Transverse colon (tissue), 4 donors: Measurements from ENCODE around the gene SHCBP1L. TPM values are rescaled to one million over a fixed set of nuclear protein-coding genes. Genes with fewer than 3 reads are reported as not detected.

Experiments
- DNase-seq: peaks from one replicate; pipeline ENCODE4 v3.0.0-alpha.2; 2019
- H3K27ac ChIP-seq, 4 donors: fragments of 200-600 bp; sonication (generic); 2 replicates each; pipeline ENCODE4 v1.5.1; 2016 to 2018; ENCODE audit warnings: inconsistent platforms in 4 of 4
- H3K27me3 ChIP-seq: fragments of 200-600 bp; sonication (generic); 2 replicates; pipeline ENCODE4 v1.5.1; 2017; ENCODE audit warnings: inconsistent platforms
- H3K36me3 ChIP-seq, 4 donors: fragments of 200-600 bp; sonication (generic); 2 replicates each; pipeline ENCODE4 v1.5.1; 2017 to 2019; ENCODE audit warnings: inconsistent platforms in 4 of 4
- H3K4me1 ChIP-seq, 4 donors: fragments of 200-600 bp; sonication (generic); 2 replicates each; pipeline ENCODE4 v1.5.1; 2017 to 2020; ENCODE audit warnings: inconsistent platforms in 4 of 4
- H3K4me3 ChIP-seq, 4 donors: fragments of 200-600 bp; sonication (generic); 1 replicate in 1 of 4; 2 replicates in 3 of 4; pipeline versions ENCODE4 v1.5.1 to v1.6.1; 2017 to 2019; ENCODE audit warnings: inconsistent platforms in 4 of 4
- H3K9me3 ChIP-seq, 2 donors: fragments of 200-600 bp; sonication (generic); 2 replicates each; pipeline ENCODE4 v1.5.1; 2017 to 2019; ENCODE audit warnings: inconsistent platforms in 2 of 2
- CTCF ChIP-seq, 5 experiments: fragments of 200-600 bp in 3 of 5; fragments of 450-650 bp in 2 of 5; sonication (generic) in 3 of 5; IDR thresholded peaks; 1 replicate in 2 of 5; 2 replicates in 3 of 5; pipeline ENCODE4 v1.5.1; 2016 to 2017; ENCODE audit warnings: antibody characterized with exemption in 5 of 5, inconsistent platforms in 3 of 5, mild to moderate bottlenecking in 2 of 5, moderate library complexity in 1 of 5
- EP300 ChIP-seq: sonication (generic); formaldehyde crosslinking; IDR thresholded peaks from one replicate; pipeline ENCODE4 v1.6.1; 2017; ENCODE audit warnings: antibody characterized with exemption, low read depth
- POLR2A ChIP-seq: fragments of 450-650 bp; IDR thresholded peaks from one replicate; pipeline ENCODE4 v1.6.1; 2016; ENCODE audit warnings: antibody characterized with exemption, mild to moderate bottlenecking, moderate library complexity
- POLR2AphosphoS5 ChIP-seq, 3 donors: sonication (generic); formaldehyde crosslinking; IDR thresholded peaks; one replicate each; pipeline ENCODE4 v1.6.1; 2016; ENCODE audit warnings: antibody characterized with exemption in 3 of 3
- WGBS, 2 donors: methylation state at CpG; one replicate each; pipeline ENCODE4 v1.1.5; 2018; ENCODE audit warnings: low coverage in 1 of 2; 5-methylcytosine and 5-hydroxymethylcytosine counted together
- in situ Hi-C, 4 donors: fragments of 200-750 bp; cut with MboI; loops; one replicate each; pipeline versions ENCODE4 v1.15.0 to v1.15.1; 2017; ENCODE audit warnings: low sequenced_read_pairs in 3 of 4, low pct_ligation_motif_present in 1 of 4, low pct_unique_long_range_greater_than_20kb in 1 of 4
- intact Hi-C: fragments of 100-400 bp; cut with DNase I; formaldehyde crosslinking; loops from one replicate; pipeline ENCODE4 v1.15.1; 2023; ENCODE audit warnings: low total_unique reads
- total RNA-seq, 4 donors: library from RNA; depleted of rRNA; stranded (reverse); fragments of >200 nt; gene quantifications; one replicate each; pipeline ENCODE4 v1.1.0, GENCODE V29; 2016

SHCBP1L gene
- total RNA-seq, 4 donors from 2014 or later = not detected

- TF ChIP-seq CTCF (IDR thresholded peaks at IDR 0.05) (no peak), POLR2AphosphoS5 (IDR thresholded peaks at IDR 0.05) (no peak), EP300 (no peak), POLR2A (no peak)
- Histone ChIP-seq H3K27ac (no peak overlapping the region), H3K9me3 (peaks cover 0 to 4% of the 10 kb centered on the region in 2 donors), H3K36me3 (no peaks in the 10 kb centered on the region), H3K4me1 (no peaks in the 10 kb centered on the region), H3K4me3 (no peak overlapping the region), H3K27me3 (peaks cover 38% of the 10 kb centered on the region)
- intact Hi-C loops (no loop called here), in situ Hi-C loops (no loop called here)
- WGBS, 2 donors = 87 to 95% methylated on average over 2 of the region's 2 CpGs
- no peak for DNase-seq
These were observed 13.6 kb downstream of the SHCBP1L start for GRCh38 chr1:182939413-182939812.

- Histone ChIP-seq H3K36me3 (no peaks in the 10 kb centered on the region), H3K9me3 (peaks cover 0 to 4% of the 10 kb centered on the region in 2 donors), H3K27me3 (peaks cover 11% of the 10 kb centered on the region), H3K4me1 (no peaks in the 10 kb centered on the region), H3K4me3 (no peak overlapping the region), H3K27ac (no peak overlapping the region)
- no peak for TF ChIP-seq POLR2A
- TF ChIP-seq EP300 = no peak
- TF ChIP-seq POLR2AphosphoS5 (IDR thresholded peaks at IDR 0.05) = no peak
- TF ChIP-seq CTCF (IDR thresholded peaks at IDR 0.05) = no peak
- DNase-seq = no peak
- intact Hi-C loops = no loop called here
- in situ Hi-C loops = no loop called here
These were observed 17.2 kb downstream of the SHCBP1L start for GRCh38 chr1:182935716-182936115.

GRCh38 chr1:182930985-182931384 is 22.0 kb downstream of the SHCBP1L start:
- no peaks in the 10 kb centered on the region for H3K27me3 ChIP-seq
- in situ Hi-C loops = no loop called here
- no peak overlapping the region for H3K4me3 ChIP-seq
- WGBS, 2 donors = 65 to 66% methylated on average over 1 of the region's 1 CpG
- H3K27ac ChIP-seq = no peak overlapping the region
- H3K36me3 ChIP-seq = no peaks in the 10 kb centered on the region
- DNase-seq = no peak
- intact Hi-C loops = no loop called here
- H3K9me3 ChIP-seq = peaks cover 0 to 4% of the 10 kb centered on the region in 2 donors
- no peaks in the 10 kb centered on the region for H3K4me1 ChIP-seq
- TF ChIP-seq POLR2AphosphoS5 (IDR thresholded peaks at IDR 0.05) (no peak), POLR2A (no peak), EP300 (no peak), CTCF (IDR thresholded peaks at IDR 0.05) (no peak)

- Histone ChIP-seq H3K36me3 (no peaks in the 10 kb centered on the region), H3K4me3 (no peak overlapping the region), H3K27ac (no peak overlapping the region), H3K4me1 (no peaks in the 10 kb centered on the region), H3K27me3 (no peaks in the 10 kb centered on the region), H3K9me3 (no peaks in the 10 kb centered on the region)
- intact Hi-C loops (no loop called here), in situ Hi-C loops (no loop called here)
- 62 to 76% methylated on average over 1 of the region's 1 CpG for WGBS, 2 donors
- no peak for TF ChIP-seq POLR2A
- no peak for TF ChIP-seq EP300
- no peak for TF ChIP-seq POLR2AphosphoS5 (IDR thresholded peaks at IDR 0.05)
- TF ChIP-seq CTCF (IDR thresholded peaks at IDR 0.05) = no peak
- no peak for DNase-seq
These were observed 25.1 kb downstream of the SHCBP1L start for GRCh38 chr1:182927693-182928433.
